ENCODE data around the gene C12orf43. TPM values are rescaled to one million over a fixed set of nuclear protein-coding genes. Genes with fewer than 3 reads are reported as not detected.

The C12orf43 gene
- total RNA-seq, 1 donor from 2014 or later, result 20.2 TPM

GRCh38 chr12:120990487-120991055 lies 25.7 kb downstream of the C12orf43 start:
- Mint-ChIP-seq H3K4me3 (ENCODE audit: unreplicated experiment) (no peak overlapping the region), H3K4me1 (ENCODE audit: low read depth, unreplicated experiment) (no peaks in the 10 kb centered on the region), H3K27ac (ENCODE audit: unreplicated experiment) (no peak overlapping the region), H3K27me3 (ENCODE audit: unreplicated experiment) (peaks cover 6% of the 10 kb centered on the region), H3K9me3 (ENCODE audit: unreplicated experiment) (peaks cover 5% of the 10 kb centered on the region), H3K36me3 (ENCODE audit: unreplicated experiment) (peaks cover 12% of the 10 kb centered on the region)
- no peak for DNase-seq
- no peak for TF ChIP-seq CTCF (IDR thresholded peaks at IDR 0.05; ENCODE audit: partially characterized antibody, unreplicated experiment)

- no peak overlapping the region for H3K27ac Mint-ChIP-seq (ENCODE audit: unreplicated experiment)
- TF ChIP-seq CTCF (IDR thresholded peaks at IDR 0.05; ENCODE audit: partially characterized antibody, unreplicated experiment), result no peak
- H3K27me3 Mint-ChIP-seq (ENCODE audit: unreplicated experiment), result peaks cover 6% of the 10 kb centered on the region
- H3K36me3 Mint-ChIP-seq (ENCODE audit: unreplicated experiment), result peaks cover 4% of the 10 kb centered on the region
- DNase-seq, result no peak
- peaks cover 3% of the 10 kb centered on the region for H3K9me3 Mint-ChIP-seq (ENCODE audit: unreplicated experiment)
- no peak overlapping the region for H3K4me3 Mint-ChIP-seq (ENCODE audit: unreplicated experiment)
- H3K4me1 Mint-ChIP-seq (ENCODE audit: low read depth, unreplicated experiment), result no peaks in the 10 kb centered on the region
Observed at GRCh38 chr12:120989687-120990086, 26.6 kb downstream of the C12orf43 start.

GRCh38 chr12:120988658-120989057 lies 27.6 kb downstream of the C12orf43 start:
- no peak overlapping the region for H3K4me3 Mint-ChIP-seq (ENCODE audit: unreplicated experiment)
- TF ChIP-seq CTCF (IDR thresholded peaks at IDR 0.05; ENCODE audit: partially characterized antibody, unreplicated experiment), result no peak
- DNase-seq, result no peak
- peaks cover 3% of the 10 kb centered on the region for H3K9me3 Mint-ChIP-seq (ENCODE audit: unreplicated experiment)
- H3K27me3 Mint-ChIP-seq (ENCODE audit: unreplicated experiment), result peaks cover 6% of the 10 kb centered on the region
- no peak overlapping the region for H3K27ac Mint-ChIP-seq (ENCODE audit: unreplicated experiment)
- H3K4me1 Mint-ChIP-seq (ENCODE audit: low read depth, unreplicated experiment), result no peaks in the 10 kb centered on the region
- H3K36me3 Mint-ChIP-seq (ENCODE audit: unreplicated experiment), result no peaks in the 10 kb centered on the region

- Mint-ChIP-seq H3K9me3 (ENCODE audit: unreplicated experiment) (peaks cover 3% of the 10 kb centered on the region), H3K27me3 (ENCODE audit: unreplicated experiment) (peaks cover 4% of the 10 kb centered on the region), H3K4me3 (ENCODE audit: unreplicated experiment) (no peak overlapping the region), H3K36me3 (ENCODE audit: unreplicated experiment) (no peaks in the 10 kb centered on the region), H3K27ac (ENCODE audit: unreplicated experiment) (no peak overlapping the region), H3K4me1 (ENCODE audit: low read depth, unreplicated experiment) (no peaks in the 10 kb centered on the region)
- no peak for TF ChIP-seq CTCF (IDR thresholded peaks at IDR 0.05; ENCODE audit: partially characterized antibody, unreplicated experiment)
- DNase-seq, result no peak
Observed at GRCh38 chr12:120988234-120988633, 28.1 kb downstream of the C12orf43 start.

- Mint-ChIP-seq H3K4me1 (ENCODE audit: low read depth, unreplicated experiment) (no peaks in the 10 kb centered on the region), H3K27ac (ENCODE audit: unreplicated experiment) (no peak overlapping the region), H3K4me3 (ENCODE audit: unreplicated experiment) (no peak overlapping the region), H3K27me3 (ENCODE audit: unreplicated experiment) (peaks cover 4% of the 10 kb centered on the region), H3K9me3 (ENCODE audit: unreplicated experiment) (peaks cover 3% of the 10 kb centered on the region), H3K36me3 (ENCODE audit: unreplicated experiment) (no peaks in the 10 kb centered on the region)
- DNase-seq, result no peak
- TF ChIP-seq CTCF (IDR thresholded peaks at IDR 0.05; ENCODE audit: partially characterized antibody, unreplicated experiment), result no peak
Observed at GRCh38 chr12:120984351-120984898, 31.9 kb downstream of the C12orf43 start.
